Esophagus muscularis mucosa (tissue), 4 donors: ENCODE data around the gene TRIM14.

ENCODE experiments used
- EP300 ChIP-seq: sonication (generic); formaldehyde crosslinking; IDR thresholded peaks from one replicate; pipeline ENCODE4 v1.6.1; 2017; ENCODE audit warnings: antibody characterized with exemption
- POLR2A ChIP-seq: fragments of 450-650 bp; IDR thresholded peaks from one replicate; pipeline ENCODE4 v1.6.1; 2017; ENCODE audit warnings: antibody characterized with exemption, moderate library complexity, mild to moderate bottlenecking, low read depth
- POLR2AphosphoS5 ChIP-seq, 2 donors: sonication (generic); formaldehyde crosslinking; IDR thresholded peaks; one replicate each; pipeline ENCODE4 v1.6.1; 2017; ENCODE audit warnings: antibody characterized with exemption in 2 of 2
- TF ChIP-seq, protein P1 (sequence below), 3 experiments: fragments of 200-600 bp in 2 of 3; fragments of 450-650 bp in 1 of 3; sonication (generic) in 2 of 3; IDR thresholded peaks; one replicate each; pipeline ENCODE4 v1.5.1; 2017 to 2019; ENCODE audit warnings: antibody characterized with exemption in 3 of 3, mild to moderate bottlenecking in 2 of 3, moderate library complexity in 1 of 3

- TF ChIP-seq, protein P1, sequence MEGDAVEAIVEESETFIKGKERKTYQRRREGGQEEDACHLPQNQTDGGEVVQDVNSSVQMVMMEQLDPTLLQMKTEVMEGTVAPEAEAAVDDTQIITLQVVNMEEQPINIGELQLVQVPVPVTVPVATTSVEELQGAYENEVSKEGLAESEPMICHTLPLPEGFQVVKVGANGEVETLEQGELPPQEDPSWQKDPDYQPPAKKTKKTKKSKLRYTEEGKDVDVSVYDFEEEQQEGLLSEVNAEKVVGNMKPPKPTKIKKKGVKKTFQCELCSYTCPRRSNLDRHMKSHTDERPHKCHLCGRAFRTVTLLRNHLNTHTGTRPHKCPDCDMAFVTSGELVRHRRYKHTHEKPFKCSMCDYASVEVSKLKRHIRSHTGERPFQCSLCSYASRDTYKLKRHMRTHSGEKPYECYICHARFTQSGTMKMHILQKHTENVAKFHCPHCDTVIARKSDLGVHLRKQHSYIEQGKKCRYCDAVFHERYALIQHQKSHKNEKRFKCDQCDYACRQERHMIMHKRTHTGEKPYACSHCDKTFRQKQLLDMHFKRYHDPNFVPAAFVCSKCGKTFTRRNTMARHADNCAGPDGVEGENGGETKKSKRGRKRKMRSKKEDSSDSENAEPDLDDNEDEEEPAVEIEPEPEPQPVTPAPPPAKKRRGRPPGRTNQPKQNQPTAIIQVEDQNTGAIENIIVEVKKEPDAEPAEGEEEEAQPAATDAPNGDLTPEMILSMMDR (IDR thresholded peaks at IDR 0.05), result no peak
- TF ChIP-seq POLR2A (no peak), EP300 (no peak), POLR2AphosphoS5 (IDR thresholded peaks at IDR 0.05) (no peak)
Measured at GRCh38 chr9:98152526-98152925, 33.5 kb upstream of the TRIM14 start.
